HEK293 (cell line): Measurements from ENCODE around the gene NPDC1.

Experiments
- GLIS2 ChIP-seq: fragments of 450-650 bp; formaldehyde crosslinking; IDR thresholded peaks from 2 replicates; pipeline ENCODE4 v1.5.1; 2016; ENCODE audit warnings: missing biosample characterization, missing genetic modification characterization
- KLF1 ChIP-seq: fragments of 450-650 bp; formaldehyde crosslinking; IDR thresholded peaks from 2 replicates; pipeline ENCODE4 v1.5.1; 2016; ENCODE audit warnings: missing biosample characterization, missing genetic modification characterization
- PRDM10 ChIP-seq: fragments of 450-650 bp; formaldehyde crosslinking; IDR thresholded peaks from 2 replicates; pipeline ENCODE4 v1.5.1; 2016; ENCODE audit warnings: missing biosample characterization, missing genetic modification characterization
- SETDB1 ChIP-seq: IDR thresholded peaks from one replicate; pipeline ENCODE4 v1.6.1; 2017; ENCODE audit warnings: mild to moderate bottlenecking, low read length, moderate library complexity, mixed read lengths; ENCODE audit not compliant: insufficient read length
- SP2 ChIP-seq: fragments of 450-650 bp; formaldehyde crosslinking; IDR thresholded peaks from 2 replicates; pipeline ENCODE4 v1.5.1; 2016; ENCODE audit warnings: missing biosample characterization, missing genetic modification characterization
- SP3 ChIP-seq: fragments of 450-650 bp; formaldehyde crosslinking; IDR thresholded peaks from 2 replicates; pipeline ENCODE4 v1.5.1; 2016; ENCODE audit warnings: missing biosample characterization, missing genetic modification characterization
- ZBTB20 ChIP-seq: fragments of 450-650 bp; formaldehyde crosslinking; IDR thresholded peaks from 2 replicates; pipeline ENCODE4 v1.5.1; 2016; ENCODE audit warnings: missing biosample characterization, missing genetic modification characterization
- ZNF157 ChIP-seq: fragments of 450-650 bp; formaldehyde crosslinking; IDR thresholded peaks from 2 replicates; pipeline ENCODE4 v1.5.1; 2016; ENCODE audit warnings: missing biosample characterization, missing genetic modification characterization
- ZNF391 ChIP-seq: fragments of 450-650 bp; formaldehyde crosslinking; IDR thresholded peaks from 2 replicates; pipeline ENCODE4 v1.5.1; 2016; ENCODE audit warnings: low read depth, missing biosample characterization, missing genetic modification characterization, borderline replicate concordance
- ZNF521 ChIP-seq: fragments of 450-650 bp; formaldehyde crosslinking; IDR thresholded peaks from 2 replicates; pipeline ENCODE4 v1.5.1; 2017; ENCODE audit warnings: missing biosample characterization, mild to moderate bottlenecking, missing genetic modification characterization
- ZNF624 ChIP-seq: fragments of 450-650 bp; formaldehyde crosslinking; IDR thresholded peaks from 2 replicates; pipeline ENCODE4 v1.5.1; 2017; ENCODE audit warnings: missing biosample characterization, missing genetic modification characterization
- ZNF629 ChIP-seq: fragments of 450-650 bp; formaldehyde crosslinking; IDR thresholded peaks from 2 replicates; pipeline ENCODE4 v1.5.1; 2017; ENCODE audit warnings: missing biosample characterization, missing genetic modification characterization
- ZNF830 ChIP-seq: fragments of 450-650 bp; IDR thresholded peaks from 2 replicates; pipeline ENCODE4 v1.5.0; 2018; ENCODE audit warnings: missing biosample characterization, missing genetic modification characterization, low read depth, mild to moderate bottlenecking, moderate library complexity
- TF ChIP-seq, protein P1 (sequence below): fragments of 450-650 bp; formaldehyde crosslinking; IDR thresholded peaks from 2 replicates; pipeline ENCODE4 v1.5.1; 2016; ENCODE audit warnings: missing biosample characterization, missing genetic modification characterization
- TF ChIP-seq, protein P2 (sequence below): fragments of 450-650 bp; formaldehyde crosslinking; IDR thresholded peaks from 2 replicates; pipeline ENCODE4 v1.5.1; 2017; ENCODE audit warnings: missing biosample characterization, missing genetic modification characterization
- TF ChIP-seq, protein P3 (sequence below): fragments of 450-650 bp; formaldehyde crosslinking; IDR thresholded peaks from 2 replicates; pipeline ENCODE4 v1.5.1; 2016; ENCODE audit warnings: missing biosample characterization, missing genetic modification characterization
- TF ChIP-seq, protein P4 (sequence below): fragments of 450-650 bp; formaldehyde crosslinking; IDR thresholded peaks from 2 replicates; pipeline ENCODE4 v1.5.1; 2016; ENCODE audit warnings: missing biosample characterization, missing genetic modification characterization

NPDC1 gene

DNA sequence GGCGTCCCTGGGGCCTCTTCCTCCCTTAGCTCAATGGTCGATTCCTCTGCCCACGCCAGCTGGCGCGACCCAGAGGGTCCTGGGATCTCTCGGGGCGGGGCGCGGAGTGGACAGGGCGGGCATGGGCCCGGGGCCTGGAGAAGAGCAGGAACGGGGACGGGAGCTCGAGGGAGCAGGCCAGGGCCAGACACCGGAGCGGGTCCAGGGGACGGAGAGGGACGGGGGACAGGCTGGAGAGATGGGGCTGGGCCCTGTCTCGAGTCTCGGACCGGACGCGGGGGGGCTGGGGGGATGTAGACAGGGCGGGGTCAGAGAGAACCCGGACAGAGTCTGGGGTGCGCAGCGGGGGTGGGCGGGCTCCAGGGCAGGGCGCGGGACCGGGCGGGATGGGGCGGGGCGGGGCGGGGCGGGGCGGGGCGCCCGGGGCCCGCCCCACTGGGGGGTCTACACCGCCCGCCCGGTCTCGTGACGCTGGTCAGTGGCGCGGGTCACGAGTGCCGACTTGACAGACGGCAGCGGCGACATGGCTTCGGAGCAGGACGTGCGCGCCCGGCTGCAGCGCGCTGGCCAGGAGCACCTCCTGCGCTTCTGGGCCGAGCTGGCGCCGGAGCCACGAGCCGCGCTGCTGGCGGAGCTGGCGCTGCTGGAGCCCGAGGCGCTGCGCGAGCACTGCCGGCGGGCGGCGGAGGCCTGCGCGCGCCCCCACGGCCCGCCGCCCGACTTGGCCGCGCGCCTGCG lies 31.2 kb upstream of the NPDC1 start, which contains the start of gene UAP1L1 (continued):
- TF ChIP-seq, protein P1, sequence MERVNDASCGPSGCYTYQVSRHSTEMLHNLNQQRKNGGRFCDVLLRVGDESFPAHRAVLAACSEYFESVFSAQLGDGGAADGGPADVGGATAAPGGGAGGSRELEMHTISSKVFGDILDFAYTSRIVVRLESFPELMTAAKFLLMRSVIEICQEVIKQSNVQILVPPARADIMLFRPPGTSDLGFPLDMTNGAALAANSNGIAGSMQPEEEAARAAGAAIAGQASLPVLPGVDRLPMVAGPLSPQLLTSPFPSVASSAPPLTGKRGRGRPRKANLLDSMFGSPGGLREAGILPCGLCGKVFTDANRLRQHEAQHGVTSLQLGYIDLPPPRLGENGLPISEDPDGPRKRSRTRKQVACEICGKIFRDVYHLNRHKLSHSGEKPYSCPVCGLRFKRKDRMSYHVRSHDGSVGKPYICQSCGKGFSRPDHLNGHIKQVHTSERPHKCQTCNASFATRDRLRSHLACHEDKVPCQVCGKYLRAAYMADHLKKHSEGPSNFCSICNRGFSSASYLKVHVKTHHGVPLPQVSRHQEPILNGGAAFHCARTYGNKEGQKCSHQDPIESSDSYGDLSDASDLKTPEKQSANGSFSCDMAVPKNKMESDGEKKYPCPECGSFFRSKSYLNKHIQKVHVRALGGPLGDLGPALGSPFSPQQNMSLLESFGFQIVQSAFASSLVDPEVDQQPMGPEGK (tag by site-specific recombination): peak; percentile 18; the same call in 1 of the 2 replicates
- TF ChIP-seq ZNF624 (tag by site-specific recombination) (no peak), PRDM10 (tag by site-specific recombination) (no peak), ZNF629 (no peak), KLF1 (peak; percentile 64), SP2 (peak; percentile 20; the same call in 1 of the 2 replicates), GLIS2 (tag by site-specific recombination) (no peak; the same call in 1 of the 2 replicates), ZNF830 (tag by site-specific recombination) (no peak), ZNF391 (tag by site-specific recombination) (no peak), ZNF157 (no peak), ZNF521 (tag by site-specific recombination) (no peak), ZBTB20 (tag by site-specific recombination) (peak; percentile 36; the same call in 1 of the 2 replicates), SP3 (no peak), SETDB1 (no peak)
- TF ChIP-seq, protein P2, sequence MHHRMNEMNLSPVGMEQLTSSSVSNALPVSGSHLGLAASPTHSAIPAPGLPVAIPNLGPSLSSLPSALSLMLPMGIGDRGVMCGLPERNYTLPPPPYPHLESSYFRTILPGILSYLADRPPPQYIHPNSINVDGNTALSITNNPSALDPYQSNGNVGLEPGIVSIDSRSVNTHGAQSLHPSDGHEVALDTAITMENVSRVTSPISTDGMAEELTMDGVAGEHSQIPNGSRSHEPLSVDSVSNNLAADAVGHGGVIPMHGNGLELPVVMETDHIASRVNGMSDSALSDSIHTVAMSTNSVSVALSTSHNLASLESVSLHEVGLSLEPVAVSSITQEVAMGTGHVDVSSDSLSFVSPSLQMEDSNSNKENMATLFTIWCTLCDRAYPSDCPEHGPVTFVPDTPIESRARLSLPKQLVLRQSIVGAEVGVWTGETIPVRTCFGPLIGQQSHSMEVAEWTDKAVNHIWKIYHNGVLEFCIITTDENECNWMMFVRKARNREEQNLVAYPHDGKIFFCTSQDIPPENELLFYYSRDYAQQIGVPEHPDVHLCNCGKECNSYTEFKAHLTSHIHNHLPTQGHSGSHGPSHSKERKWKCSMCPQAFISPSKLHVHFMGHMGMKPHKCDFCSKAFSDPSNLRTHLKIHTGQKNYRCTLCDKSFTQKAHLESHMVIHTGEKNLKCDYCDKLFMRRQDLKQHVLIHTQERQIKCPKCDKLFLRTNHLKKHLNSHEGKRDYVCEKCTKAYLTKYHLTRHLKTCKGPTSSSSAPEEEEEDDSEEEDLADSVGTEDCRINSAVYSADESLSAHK (tag by site-specific recombination): no peak
- TF ChIP-seq, protein P3, sequence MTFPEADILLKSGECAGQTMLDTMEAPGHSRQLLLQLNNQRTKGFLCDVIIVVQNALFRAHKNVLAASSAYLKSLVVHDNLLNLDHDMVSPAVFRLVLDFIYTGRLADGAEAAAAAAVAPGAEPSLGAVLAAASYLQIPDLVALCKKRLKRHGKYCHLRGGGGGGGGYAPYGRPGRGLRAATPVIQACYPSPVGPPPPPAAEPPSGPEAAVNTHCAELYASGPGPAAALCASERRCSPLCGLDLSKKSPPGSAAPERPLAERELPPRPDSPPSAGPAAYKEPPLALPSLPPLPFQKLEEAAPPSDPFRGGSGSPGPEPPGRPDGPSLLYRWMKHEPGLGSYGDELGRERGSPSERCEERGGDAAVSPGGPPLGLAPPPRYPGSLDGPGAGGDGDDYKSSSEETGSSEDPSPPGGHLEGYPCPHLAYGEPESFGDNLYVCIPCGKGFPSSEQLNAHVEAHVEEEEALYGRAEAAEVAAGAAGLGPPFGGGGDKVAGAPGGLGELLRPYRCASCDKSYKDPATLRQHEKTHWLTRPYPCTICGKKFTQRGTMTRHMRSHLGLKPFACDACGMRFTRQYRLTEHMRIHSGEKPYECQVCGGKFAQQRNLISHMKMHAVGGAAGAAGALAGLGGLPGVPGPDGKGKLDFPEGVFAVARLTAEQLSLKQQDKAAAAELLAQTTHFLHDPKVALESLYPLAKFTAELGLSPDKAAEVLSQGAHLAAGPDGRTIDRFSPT (tag by site-specific recombination): 0 out of 2 replicates have a peak, but pooled peaks have one; percentile 27
- TF ChIP-seq, protein P4, sequence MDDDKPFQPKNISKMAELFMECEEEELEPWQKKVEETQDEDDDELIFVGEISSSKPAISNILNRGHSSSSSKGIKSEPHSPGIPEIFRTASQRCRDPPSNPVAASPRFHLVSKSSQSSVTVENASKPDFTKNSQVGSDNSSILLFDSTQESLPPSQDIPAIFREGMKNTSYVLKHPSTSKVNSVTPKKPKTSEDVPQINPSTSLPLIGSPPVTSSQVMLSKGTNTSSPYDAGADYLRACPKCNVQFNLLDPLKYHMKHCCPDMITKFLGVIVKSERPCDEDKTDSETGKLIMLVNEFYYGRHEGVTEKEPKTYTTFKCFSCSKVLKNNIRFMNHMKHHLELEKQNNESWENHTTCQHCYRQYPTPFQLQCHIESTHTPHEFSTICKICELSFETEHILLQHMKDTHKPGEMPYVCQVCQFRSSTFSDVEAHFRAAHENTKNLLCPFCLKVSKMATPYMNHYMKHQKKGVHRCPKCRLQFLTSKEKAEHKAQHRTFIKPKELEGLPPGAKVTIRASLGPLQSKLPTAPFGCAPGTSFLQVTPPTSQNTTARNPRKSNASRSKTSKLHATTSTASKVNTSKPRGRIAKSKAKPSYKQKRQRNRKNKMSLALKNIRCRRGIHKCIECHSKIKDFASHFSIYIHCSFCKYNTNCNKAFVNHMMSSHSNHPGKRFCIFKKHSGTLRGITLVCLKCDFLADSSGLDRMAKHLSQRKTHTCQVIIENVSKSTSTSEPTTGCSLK (tag by site-specific recombination): no peak
- TF ChIP-seq, all 188 proteins: peak for 11
